ENCODE measurements around the gene IVNS1ABP.

Gene IVNS1ABP

DNA sequence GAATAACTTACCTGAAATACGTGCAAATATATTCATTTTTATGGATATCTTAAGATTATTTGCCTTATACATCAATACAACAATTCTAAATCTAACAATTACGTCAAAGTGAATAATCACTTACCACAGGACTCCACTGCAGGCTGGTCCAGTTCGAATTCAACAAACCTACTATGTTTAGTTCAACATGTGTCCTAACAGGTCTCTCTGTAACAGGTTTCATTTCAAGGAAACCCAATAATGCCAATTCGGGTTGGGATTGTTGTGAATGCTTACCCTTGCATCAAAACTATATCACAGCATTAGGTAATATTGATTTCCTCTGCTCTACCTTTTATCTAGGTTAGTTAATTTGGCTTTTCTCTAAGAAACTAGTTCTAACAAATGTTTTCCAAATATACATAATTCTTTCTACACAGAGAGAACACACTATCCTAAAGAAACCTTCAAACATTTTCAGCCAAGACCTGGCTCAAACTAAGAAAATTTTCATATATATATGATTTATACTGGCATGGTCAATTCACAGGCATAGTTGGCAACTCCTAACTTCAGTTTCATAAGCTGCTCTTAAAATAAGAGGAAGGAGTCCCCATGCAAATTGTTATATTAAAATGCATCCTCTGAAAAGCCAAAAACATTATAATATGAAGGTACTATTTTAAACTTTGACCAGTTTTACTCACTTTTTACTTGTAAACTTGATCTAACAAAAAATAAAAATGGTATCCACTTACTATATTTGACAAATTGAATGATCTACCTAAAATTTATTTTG lies 4.5 kb downstream of the IVNS1ABP start:
- peaks cover 36% of the 10 kb centered on the region for H3K4me1 ChIP-seq (ENCODE audit: insufficient read depth, poor library complexity, severe bottlenecking)
- TF ChIP-seq, protein P1, sequence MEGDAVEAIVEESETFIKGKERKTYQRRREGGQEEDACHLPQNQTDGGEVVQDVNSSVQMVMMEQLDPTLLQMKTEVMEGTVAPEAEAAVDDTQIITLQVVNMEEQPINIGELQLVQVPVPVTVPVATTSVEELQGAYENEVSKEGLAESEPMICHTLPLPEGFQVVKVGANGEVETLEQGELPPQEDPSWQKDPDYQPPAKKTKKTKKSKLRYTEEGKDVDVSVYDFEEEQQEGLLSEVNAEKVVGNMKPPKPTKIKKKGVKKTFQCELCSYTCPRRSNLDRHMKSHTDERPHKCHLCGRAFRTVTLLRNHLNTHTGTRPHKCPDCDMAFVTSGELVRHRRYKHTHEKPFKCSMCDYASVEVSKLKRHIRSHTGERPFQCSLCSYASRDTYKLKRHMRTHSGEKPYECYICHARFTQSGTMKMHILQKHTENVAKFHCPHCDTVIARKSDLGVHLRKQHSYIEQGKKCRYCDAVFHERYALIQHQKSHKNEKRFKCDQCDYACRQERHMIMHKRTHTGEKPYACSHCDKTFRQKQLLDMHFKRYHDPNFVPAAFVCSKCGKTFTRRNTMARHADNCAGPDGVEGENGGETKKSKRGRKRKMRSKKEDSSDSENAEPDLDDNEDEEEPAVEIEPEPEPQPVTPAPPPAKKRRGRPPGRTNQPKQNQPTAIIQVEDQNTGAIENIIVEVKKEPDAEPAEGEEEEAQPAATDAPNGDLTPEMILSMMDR (IDR thresholded peaks at IDR 0.05; ENCODE audit: poor library complexity, severe bottlenecking) = no peak
- H3K9me3 ChIP-seq (ENCODE audit: severe bottlenecking) = no peaks in the 10 kb centered on the region
- no peak overlapping the region for H3K4me3 ChIP-seq (ENCODE audit: severe bottlenecking)
- DNase-seq (ENCODE audit: low spot score) (no peak), ATAC-seq (ENCODE audit: low read depth) (no peak)
- H3K27me3 ChIP-seq (ENCODE audit: insufficient read depth, poor library complexity, severe bottlenecking) = no peaks in the 10 kb centered on the region
- peaks cover 62% of the 10 kb centered on the region for H3K36me3 ChIP-seq (ENCODE audit: low read depth)
- H3K27ac ChIP-seq (ENCODE audit: poor library complexity, severe bottlenecking) = no peak overlapping the region

DNA sequence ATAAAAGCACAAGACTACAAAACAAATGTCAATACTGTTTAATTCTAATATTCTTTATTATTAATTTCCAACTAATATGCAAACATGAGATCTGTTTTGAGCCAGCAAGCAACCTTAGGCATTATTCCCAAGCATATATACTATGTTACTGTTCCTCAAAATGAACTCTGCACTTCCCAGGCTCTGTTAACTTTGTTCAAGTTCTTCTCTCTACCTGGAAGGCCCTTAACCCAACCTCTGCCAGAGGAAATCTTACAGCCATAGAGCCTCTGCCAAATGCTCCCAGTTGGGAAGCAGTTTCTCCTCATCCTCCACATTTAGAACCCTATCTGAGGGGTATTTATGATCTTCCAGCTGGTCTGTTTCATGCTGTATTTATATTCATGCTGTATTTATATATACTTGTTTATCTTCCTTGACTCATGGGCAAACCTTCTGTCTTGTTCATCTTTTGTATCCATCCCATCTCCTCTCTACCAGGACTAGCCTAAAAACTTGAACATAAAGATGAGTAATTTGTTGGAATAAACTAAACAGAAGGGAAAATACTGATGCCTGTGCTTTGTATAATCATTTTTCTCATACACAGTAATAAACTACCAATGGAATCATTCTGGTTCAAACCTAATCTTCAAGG lies 5.3 kb downstream of the IVNS1ABP start:
- TF ChIP-seq, protein P1 (IDR thresholded peaks at IDR 0.05; ENCODE audit: poor library complexity, severe bottlenecking) = no peak
- H3K27ac ChIP-seq (ENCODE audit: poor library complexity, severe bottlenecking) = no peak overlapping the region
- DNase-seq (ENCODE audit: low spot score) (no peak), ATAC-seq (ENCODE audit: low read depth) (no peak)
- H3K27me3 ChIP-seq (ENCODE audit: insufficient read depth, poor library complexity, severe bottlenecking) = no peaks in the 10 kb centered on the region
- no peaks in the 10 kb centered on the region for H3K9me3 ChIP-seq (ENCODE audit: severe bottlenecking)
- H3K4me1 ChIP-seq (ENCODE audit: insufficient read depth, poor library complexity, severe bottlenecking) = peaks cover 34% of the 10 kb centered on the region
- peaks cover 71% of the 10 kb centered on the region for H3K36me3 ChIP-seq (ENCODE audit: low read depth)
- no peak overlapping the region for H3K4me3 ChIP-seq (ENCODE audit: severe bottlenecking)

DNA sequence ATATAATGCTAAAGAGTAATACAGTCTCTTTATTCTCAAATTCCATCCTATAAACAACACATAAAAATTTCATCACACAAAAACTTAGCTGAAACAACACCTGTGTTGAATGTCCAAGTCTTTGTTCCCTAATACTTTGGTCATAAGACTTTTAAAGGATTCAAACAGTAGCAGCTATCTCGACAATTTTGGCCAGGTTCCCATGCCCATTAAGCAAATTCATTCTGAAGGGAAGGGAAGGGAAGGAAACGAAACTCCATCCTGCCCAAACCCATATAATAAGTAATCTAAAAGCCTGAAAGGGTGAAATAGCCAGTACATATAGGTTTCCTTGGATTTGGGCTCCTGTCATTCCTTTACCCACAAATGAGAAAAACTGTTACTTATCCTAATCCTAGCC lies 7.5 kb downstream of the IVNS1ABP start:
- DNase-seq (ENCODE audit: low spot score) (no peak), ATAC-seq (ENCODE audit: low read depth) (no peak)
- Histone ChIP-seq H3K4me3 (ENCODE audit: severe bottlenecking) (no peak overlapping the region), H3K27ac (ENCODE audit: poor library complexity, severe bottlenecking) (no peak overlapping the region), H3K27me3 (ENCODE audit: insufficient read depth, poor library complexity, severe bottlenecking) (no peaks in the 10 kb centered on the region), H3K4me1 (ENCODE audit: insufficient read depth, poor library complexity, severe bottlenecking) (peaks cover 28% of the 10 kb centered on the region), H3K36me3 (ENCODE audit: low read depth) (peaks cover 82% of the 10 kb centered on the region), H3K9me3 (ENCODE audit: severe bottlenecking) (no peaks in the 10 kb centered on the region)
- TF ChIP-seq, protein P1 (IDR thresholded peaks at IDR 0.05; ENCODE audit: poor library complexity, severe bottlenecking) = no peak

DNA sequence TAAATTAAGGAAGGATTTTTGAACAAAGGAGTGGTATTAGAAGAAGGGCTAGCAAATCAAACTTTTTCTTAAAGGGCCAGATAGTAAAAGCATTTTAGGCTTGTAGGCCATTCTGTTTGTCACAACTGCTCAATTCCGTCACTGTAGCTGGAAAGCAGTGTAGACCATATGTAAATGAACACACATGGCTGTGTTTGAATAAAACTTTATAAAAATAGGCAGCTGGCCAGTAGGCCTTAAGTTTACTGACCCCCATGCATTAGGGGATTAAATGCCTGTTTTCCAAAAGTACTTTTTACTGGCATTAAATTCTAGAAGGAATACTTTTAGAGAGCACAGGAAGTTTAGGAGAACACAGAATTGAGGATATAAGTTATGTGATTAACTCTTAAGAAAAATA lies 8.9 kb downstream of the IVNS1ABP start:
- Histone ChIP-seq H3K9me3 (ENCODE audit: severe bottlenecking) (no peaks in the 10 kb centered on the region), H3K4me3 (ENCODE audit: severe bottlenecking) (no peak overlapping the region), H3K27me3 (ENCODE audit: insufficient read depth, poor library complexity, severe bottlenecking) (no peaks in the 10 kb centered on the region), H3K27ac (ENCODE audit: poor library complexity, severe bottlenecking) (no peak overlapping the region), H3K36me3 (ENCODE audit: low read depth) (peaks cover 92% of the 10 kb centered on the region), H3K4me1 (ENCODE audit: insufficient read depth, poor library complexity, severe bottlenecking) (peaks cover 14% of the 10 kb centered on the region)
- ATAC-seq (ENCODE audit: low read depth) (no peak), DNase-seq (ENCODE audit: low spot score) (no peak)
- TF ChIP-seq, protein P1 (IDR thresholded peaks at IDR 0.05; ENCODE audit: poor library complexity, severe bottlenecking) = no peak

DNA sequence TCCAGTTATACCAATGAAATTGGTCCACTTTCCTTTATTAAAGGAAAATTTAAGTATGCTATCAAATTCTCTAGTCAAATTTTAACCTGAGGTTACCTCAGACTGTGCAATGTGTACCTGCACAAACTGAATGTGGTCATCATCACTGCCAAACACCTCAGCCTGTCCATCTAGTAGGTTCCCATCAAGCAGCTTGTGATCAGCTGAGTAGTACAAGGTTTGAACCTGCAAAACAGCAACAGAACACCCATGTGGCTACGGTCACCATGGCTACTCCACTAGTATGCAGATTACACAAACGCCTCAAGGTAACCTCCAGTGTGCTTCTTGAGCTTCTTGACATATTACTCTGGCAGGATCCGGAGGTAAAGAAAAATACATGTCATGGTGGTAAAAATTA lies 11.6 kb downstream of the IVNS1ABP start:
- Histone ChIP-seq H3K27ac (ENCODE audit: poor library complexity, severe bottlenecking) (no peak overlapping the region), H3K4me1 (ENCODE audit: insufficient read depth, poor library complexity, severe bottlenecking) (no peaks in the 10 kb centered on the region), H3K9me3 (ENCODE audit: severe bottlenecking) (no peaks in the 10 kb centered on the region), H3K36me3 (ENCODE audit: low read depth) (peaks cover 100% of the 10 kb centered on the region), H3K27me3 (ENCODE audit: insufficient read depth, poor library complexity, severe bottlenecking) (no peaks in the 10 kb centered on the region), H3K4me3 (ENCODE audit: severe bottlenecking) (no peak overlapping the region)
- TF ChIP-seq, protein P1 (IDR thresholded peaks at IDR 0.05; ENCODE audit: poor library complexity, severe bottlenecking) = no peak
- DNase-seq (ENCODE audit: low spot score) (no peak), ATAC-seq (ENCODE audit: low read depth) (no peak)
